Activated CD4-positive, alpha-beta T cell treated with anti-CD3 and anti-CD28 coated beads for 1 hour (primary cell): ENCODE results near the gene SH2D4B.

Experiments used
- DNase-seq: peaks from one replicate; pipeline ENCODE4 v3.0.0-alpha.2; 2020

Gene SH2D4B

GRCh38 chr10:80504158-80504811, 33.4 kb upstream of the SH2D4B start:
- no peak for DNase-seq

GRCh38 chr10:80504897-80505465, 32.7 kb upstream of the SH2D4B start:
- DNase-seq = no peak

- no peak for DNase-seq
Observed at GRCh38 chr10:80506189-80506575, 31.5 kb upstream of the SH2D4B start.

- DNase-seq = no peak
Observed at GRCh38 chr10:80506836-80507487, 30.7 kb upstream of the SH2D4B start.

- DNase-seq = no peak
Observed at GRCh38 chr10:80509108-80509402, 28.6 kb upstream of the SH2D4B start.

- no peak for DNase-seq
Observed at GRCh38 chr10:80509403-80510161, 28.1 kb upstream of the SH2D4B start.

GRCh38 chr10:80512031-80512526, 25.6 kb upstream of the SH2D4B start:
- DNase-seq = no peak

GRCh38 chr10:80513106-80513505, 24.6 kb upstream of the SH2D4B start:
- DNase-seq = no peak

- DNase-seq = no peak
Observed at GRCh38 chr10:80515511-80515910, 22.2 kb upstream of the SH2D4B start.

GRCh38 chr10:80515941-80516340, 21.8 kb upstream of the SH2D4B start:
- no peak for DNase-seq

- no peak for DNase-seq
Observed at GRCh38 chr10:80516506-80517075, 21.1 kb upstream of the SH2D4B start.

- DNase-seq = no peak
Observed at GRCh38 chr10:80517416-80518142, 20.1 kb upstream of the SH2D4B start.

- no peak for DNase-seq
Observed at GRCh38 chr10:80518143-80518806, 19.4 kb upstream of the SH2D4B start.

GRCh38 chr10:80518807-80519360, 18.8 kb upstream of the SH2D4B start:
- DNase-seq = no peak

GRCh38 chr10:80519936-80520650, 17.6 kb upstream of the SH2D4B start:
- DNase-seq = no peak

GRCh38 chr10:80520661-80521470, 16.8 kb upstream of the SH2D4B start:
- DNase-seq = no peak

- no peak for DNase-seq
Observed at GRCh38 chr10:80522756-80523363, 14.8 kb upstream of the SH2D4B start.

- DNase-seq = no peak
Observed at GRCh38 chr10:80523773-80524172, 13.9 kb upstream of the SH2D4B start.

GRCh38 chr10:80524190-80524909, 13.4 kb upstream of the SH2D4B start:
- DNase-seq = no peak
